HepG2 (cell line): ENCODE results near the gene SBNO2. TPM values are rescaled to one million over a fixed set of nuclear protein-coding genes. Genes with fewer than 3 reads are reported as not detected.

ENCODE experiments used
- CC2D1A ChIP-seq: sonication (generic); formaldehyde crosslinking; IDR thresholded peaks from 2 replicates; pipeline ENCODE4 v1.8.1; 2023; ENCODE audit warnings: mild to moderate bottlenecking, missing genetic modification reagents
- CHCHD3 ChIP-seq: sonication (generic); formaldehyde crosslinking; IDR thresholded peaks from 2 replicates; pipeline ENCODE4 v1.8.0; 2022; ENCODE audit warnings: mild to moderate bottlenecking, missing genetic modification reagents, moderate library complexity
- ELF1 ChIP-seq: sonication (generic); formaldehyde crosslinking; IDR thresholded peaks from 2 replicates; pipeline ENCODE4 v1.4.0; 2020; ENCODE audit warnings: missing genetic modification reagents
- ELF4 ChIP-seq: sonication (generic); formaldehyde crosslinking; IDR thresholded peaks from 2 replicates; pipeline ENCODE4 v1.5.0; 2020; ENCODE audit warnings: missing genetic modification reagents, mild to moderate bottlenecking, moderate library complexity, borderline replicate concordance
- FOXM1 ChIP-seq: sonication (generic); formaldehyde crosslinking; IDR thresholded peaks from 2 replicates; pipeline ENCODE4 v1.5.0; 2020; ENCODE audit warnings: missing genetic modification reagents
- KMT2B ChIP-seq: IDR thresholded peaks from 2 replicates; pipeline ENCODE4 v1.6.1; 2016; ENCODE audit warnings: missing genetic modification reagents, missing compliant biosample characterization
- MEIS2 ChIP-seq: sonication (generic); formaldehyde crosslinking; IDR thresholded peaks from 2 replicates; pipeline ENCODE4 v1.9.0; 2021; ENCODE audit warnings: mild to moderate bottlenecking, missing genetic modification reagents
- NR3C1 ChIP-seq: sonication (generic); formaldehyde crosslinking; IDR thresholded peaks from 2 replicates; pipeline ENCODE4 v1.4.0; 2020; ENCODE audit warnings: missing genetic modification reagents
- RFX5 ChIP-seq: IDR thresholded peaks from 2 replicates; pipeline ENCODE4 v1.6.1; 2011; ENCODE audit warnings: low read depth, low read length, improper control_type of control experiment
- ZBTB1 ChIP-seq: sonication (generic); formaldehyde crosslinking; IDR thresholded peaks from 2 replicates; pipeline ENCODE4 v1.4.0; 2020; ENCODE audit warnings: missing genetic modification reagents, borderline replicate concordance
- ZFY ChIP-seq: sonication (generic); formaldehyde crosslinking; IDR thresholded peaks from 2 replicates; pipeline ENCODE4 v1.4.0; 2020; ENCODE audit warnings: missing genetic modification reagents
- ZMYM2 ChIP-seq: sonication (generic); formaldehyde crosslinking; IDR thresholded peaks from 2 replicates; pipeline ENCODE4 v1.8.0; 2022; ENCODE audit warnings: mild to moderate bottlenecking, missing genetic modification reagents
- ZNF354B ChIP-seq: sonication (generic); formaldehyde crosslinking; IDR thresholded peaks from 2 replicates; pipeline ENCODE4 v1.8.0; 2022; ENCODE audit warnings: mild to moderate bottlenecking, missing genetic modification reagents
- ZNF552 ChIP-seq: sonication (generic); formaldehyde crosslinking; IDR thresholded peaks from 2 replicates; pipeline ENCODE4 v1.9.0; 2022; ENCODE audit warnings: missing genetic modification reagents, mild to moderate bottlenecking, borderline replicate concordance
- ZNF589 ChIP-seq: sonication (generic); formaldehyde crosslinking; conservative IDR thresholded peaks from 2 replicates; pipeline ENCODE4 v1.8.0; 2022; ENCODE audit warnings: mild to moderate bottlenecking, moderate library complexity, missing genetic modification reagents
- ZNF788 ChIP-seq: sonication (generic); formaldehyde crosslinking; IDR thresholded peaks from 2 replicates; pipeline ENCODE4 v1.5.0; 2020; ENCODE audit warnings: mild to moderate bottlenecking, missing genetic modification reagents, borderline replicate concordance
- polyA plus RNA-seq, 8 experiments: library from polyadenylated mRNA; depleted of rRNA in 3 of 8; stranded (reverse) in 7 of 8; unstranded in 1 of 8; fragments of >200 nt; fragmentation: Illumina TruSeq in 4 of 8; extraction: Trizol in 4 of 8; gene quantifications; 2 replicates each; pipeline versions ENCODE4 v1.2.1 to v1.2.3, GENCODE V29; 2011 to 2016; ENCODE audit warnings: low read depth in 4 of 8, missing spikeins in 1 of 8, mixed read lengths in 1 of 8; ENCODE audit not compliant: insufficient read depth in 1 of 8
- total RNA-seq, 5 experiments: library from RNA; depleted of rRNA; stranded (reverse); fragments of >200 nt; fragmentation: Illumina TruSeq; extraction: Trizol; gene quantifications; 2 replicates each; pipeline ENCODE4 v1.2.3, GENCODE V29; 2016; ENCODE audit warnings: low read depth in 1 of 5
- TF ChIP-seq, protein P1 (sequence below): sonication (generic); formaldehyde crosslinking; IDR thresholded peaks from 2 replicates; pipeline ENCODE4 v1.5.1; 2020; ENCODE audit warnings: mild to moderate bottlenecking, missing genetic modification reagents, borderline replicate concordance
- TF ChIP-seq, protein P2 (sequence below): sonication (generic); formaldehyde crosslinking; conservative IDR thresholded peaks from 2 replicates; pipeline ENCODE4 v1.8.0; 2022; ENCODE audit warnings: low read depth, missing genetic modification reagents
- TF ChIP-seq, protein P3 (sequence below): sonication (generic); formaldehyde crosslinking; IDR thresholded peaks from 2 replicates; pipeline ENCODE4 v1.8.1; 2023; ENCODE audit warnings: mild to moderate bottlenecking, inconsistent platforms, moderate library complexity, missing genetic modification reagents, borderline replicate concordance
- TF ChIP-seq, protein P4 (sequence below): sonication (generic); formaldehyde crosslinking; IDR thresholded peaks from 2 replicates; pipeline ENCODE4 v1.8.1; 2023; ENCODE audit warnings: missing genetic modification reagents, mild to moderate bottlenecking, borderline replicate concordance
- TF ChIP-seq, protein P5 (sequence below): IDR thresholded peaks from 2 replicates; pipeline ENCODE4 v1.6.1; 2016; ENCODE audit warnings: low read depth, control low read depth

The SBNO2 gene
- total and polyA plus RNA-seq, 2 of the 13 experiments (the other 11 are each of a cell fraction or from before 2014, with no cell fraction given): 8.6 to 10.4 TPM

DNA sequence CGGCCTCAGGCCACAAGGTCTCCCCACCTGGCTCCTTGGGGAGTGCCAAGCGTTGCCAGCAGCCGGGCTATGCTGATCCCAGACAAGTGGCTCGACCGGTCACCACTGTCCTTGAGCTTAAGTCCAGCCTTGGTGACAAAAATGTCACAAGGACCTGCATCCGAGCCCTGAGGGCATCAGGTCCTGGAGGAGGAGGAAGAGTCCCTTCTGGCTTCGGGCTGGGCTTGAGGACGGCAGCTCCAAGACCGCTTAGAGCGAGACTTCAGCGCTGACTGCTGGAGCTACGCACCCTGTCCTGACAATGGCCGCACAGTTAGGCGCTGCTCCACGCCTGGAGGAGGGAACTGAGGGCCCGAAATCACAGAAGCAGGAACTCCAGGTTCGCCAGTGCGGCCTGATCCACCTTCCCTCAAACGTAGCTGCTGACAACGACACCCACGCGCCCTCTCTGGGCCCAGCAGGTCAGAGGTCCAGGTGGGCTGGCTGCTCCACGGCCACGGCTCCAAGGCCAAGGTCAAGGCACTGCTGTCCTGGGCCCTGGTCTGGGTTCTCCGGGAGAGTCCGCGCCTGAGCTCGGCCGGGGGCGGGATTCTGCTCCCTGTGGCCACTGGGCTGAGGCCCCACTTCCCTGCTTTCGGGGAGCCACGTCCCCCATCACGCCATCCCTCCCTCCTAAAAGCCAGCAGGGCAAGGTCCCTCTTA, 7.0 kb downstream of the SBNO2 start (continued):
- TF ChIP-seq, protein P1, sequence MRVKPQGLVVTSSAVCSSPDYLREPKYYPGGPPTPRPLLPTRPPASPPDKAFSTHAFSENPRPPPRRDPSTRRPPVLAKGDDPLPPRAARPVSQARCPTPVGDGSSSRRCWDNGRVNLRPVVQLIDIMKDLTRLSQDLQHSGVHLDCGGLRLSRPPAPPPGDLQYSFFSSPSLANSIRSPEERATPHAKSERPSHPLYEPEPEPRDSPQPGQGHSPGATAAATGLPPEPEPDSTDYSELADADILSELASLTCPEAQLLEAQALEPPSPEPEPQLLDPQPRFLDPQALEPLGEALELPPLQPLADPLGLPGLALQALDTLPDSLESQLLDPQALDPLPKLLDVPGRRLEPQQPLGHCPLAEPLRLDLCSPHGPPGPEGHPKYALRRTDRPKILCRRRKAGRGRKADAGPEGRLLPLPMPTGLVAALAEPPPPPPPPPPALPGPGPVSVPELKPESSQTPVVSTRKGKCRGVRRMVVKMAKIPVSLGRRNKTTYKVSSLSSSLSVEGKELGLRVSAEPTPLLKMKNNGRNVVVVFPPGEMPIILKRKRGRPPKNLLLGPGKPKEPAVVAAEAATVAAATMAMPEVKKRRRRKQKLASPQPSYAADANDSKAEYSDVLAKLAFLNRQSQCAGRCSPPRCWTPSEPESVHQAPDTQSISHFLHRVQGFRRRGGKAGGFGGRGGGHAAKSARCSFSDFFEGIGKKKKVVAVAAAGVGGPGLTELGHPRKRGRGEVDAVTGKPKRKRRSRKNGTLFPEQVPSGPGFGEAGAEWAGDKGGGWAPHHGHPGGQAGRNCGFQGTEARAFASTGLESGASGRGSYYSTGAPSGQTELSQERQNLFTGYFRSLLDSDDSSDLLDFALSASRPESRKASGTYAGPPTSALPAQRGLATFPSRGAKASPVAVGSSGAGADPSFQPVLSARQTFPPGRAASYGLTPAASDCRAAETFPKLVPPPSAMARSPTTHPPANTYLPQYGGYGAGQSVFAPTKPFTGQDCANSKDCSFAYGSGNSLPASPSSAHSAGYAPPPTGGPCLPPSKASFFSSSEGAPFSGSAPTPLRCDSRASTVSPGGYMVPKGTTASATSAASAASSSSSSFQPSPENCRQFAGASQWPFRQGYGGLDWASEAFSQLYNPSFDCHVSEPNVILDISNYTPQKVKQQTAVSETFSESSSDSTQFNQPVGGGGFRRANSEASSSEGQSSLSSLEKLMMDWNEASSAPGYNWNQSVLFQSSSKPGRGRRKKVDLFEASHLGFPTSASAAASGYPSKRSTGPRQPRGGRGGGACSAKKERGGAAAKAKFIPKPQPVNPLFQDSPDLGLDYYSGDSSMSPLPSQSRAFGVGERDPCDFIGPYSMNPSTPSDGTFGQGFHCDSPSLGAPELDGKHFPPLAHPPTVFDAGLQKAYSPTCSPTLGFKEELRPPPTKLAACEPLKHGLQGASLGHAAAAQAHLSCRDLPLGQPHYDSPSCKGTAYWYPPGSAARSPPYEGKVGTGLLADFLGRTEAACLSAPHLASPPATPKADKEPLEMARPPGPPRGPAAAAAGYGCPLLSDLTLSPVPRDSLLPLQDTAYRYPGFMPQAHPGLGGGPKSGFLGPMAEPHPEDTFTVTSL (CRISPR knock-in tag): no peak
- TF ChIP-seq, protein P2, sequence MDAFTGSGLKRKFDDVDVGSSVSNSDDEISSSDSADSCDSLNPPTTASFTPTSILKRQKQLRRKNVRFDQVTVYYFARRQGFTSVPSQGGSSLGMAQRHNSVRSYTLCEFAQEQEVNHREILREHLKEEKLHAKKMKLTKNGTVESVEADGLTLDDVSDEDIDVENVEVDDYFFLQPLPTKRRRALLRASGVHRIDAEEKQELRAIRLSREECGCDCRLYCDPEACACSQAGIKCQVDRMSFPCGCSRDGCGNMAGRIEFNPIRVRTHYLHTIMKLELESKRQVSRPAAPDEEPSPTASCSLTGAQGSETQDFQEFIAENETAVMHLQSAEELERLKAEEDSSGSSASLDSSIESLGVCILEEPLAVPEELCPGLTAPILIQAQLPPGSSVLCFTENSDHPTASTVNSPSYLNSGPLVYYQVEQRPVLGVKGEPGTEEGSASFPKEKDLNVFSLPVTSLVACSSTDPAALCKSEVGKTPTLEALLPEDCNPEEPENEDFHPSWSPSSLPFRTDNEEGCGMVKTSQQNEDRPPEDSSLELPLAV (CRISPR knock-in tag): no peak
- TF ChIP-seq ELF4 (CRISPR knock-in tag) (no peak), MEIS2 (CRISPR knock-in tag) (no peak), ZMYM2 (CRISPR knock-in tag) (no peak), ZNF589 (CRISPR knock-in tag) (no peak), ZNF354B (CRISPR knock-in tag) (peak; percentile 85), RFX5 (no peak), FOXM1 (CRISPR knock-in tag) (no peak), KMT2B (CRISPR knock-in tag) (no peak), ZFY (no peak), ZNF788 (no peak), CHCHD3 (no peak), ELF1 (CRISPR knock-in tag) (no peak), CC2D1A (no peak), ZNF552 (CRISPR knock-in tag) (no peak), NR3C1 (CRISPR knock-in tag) (no peak), ZBTB1 (CRISPR knock-in tag) (no peak)
- TF ChIP-seq, protein P3, sequence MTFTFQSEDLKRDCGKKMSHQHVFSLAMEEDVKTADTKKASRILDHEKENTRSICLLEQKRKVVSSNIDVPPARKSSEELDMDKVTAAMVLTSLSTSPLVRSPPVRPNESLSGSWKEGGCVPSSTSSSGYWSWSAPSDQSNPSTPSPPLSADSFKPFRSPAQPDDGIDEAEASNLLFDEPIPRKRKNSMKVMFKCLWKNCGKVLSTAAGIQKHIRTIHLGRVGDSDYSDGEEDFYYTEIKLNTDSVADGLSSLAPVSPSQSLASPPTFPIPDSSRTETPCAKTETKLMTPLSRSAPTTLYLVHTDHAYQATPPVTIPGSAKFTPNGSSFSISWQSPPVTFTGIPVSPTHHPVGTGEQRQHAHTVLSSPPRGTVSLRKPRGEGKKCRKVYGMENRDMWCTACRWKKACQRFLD (CRISPR knock-in tag): no peak
- TF ChIP-seq, protein P4, sequence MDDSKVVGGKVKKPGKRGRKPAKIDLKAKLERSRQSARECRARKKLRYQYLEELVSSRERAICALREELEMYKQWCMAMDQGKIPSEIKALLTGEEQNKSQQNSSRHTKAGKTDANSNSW (CRISPR knock-in tag): no peak
- TF ChIP-seq, protein P5, sequence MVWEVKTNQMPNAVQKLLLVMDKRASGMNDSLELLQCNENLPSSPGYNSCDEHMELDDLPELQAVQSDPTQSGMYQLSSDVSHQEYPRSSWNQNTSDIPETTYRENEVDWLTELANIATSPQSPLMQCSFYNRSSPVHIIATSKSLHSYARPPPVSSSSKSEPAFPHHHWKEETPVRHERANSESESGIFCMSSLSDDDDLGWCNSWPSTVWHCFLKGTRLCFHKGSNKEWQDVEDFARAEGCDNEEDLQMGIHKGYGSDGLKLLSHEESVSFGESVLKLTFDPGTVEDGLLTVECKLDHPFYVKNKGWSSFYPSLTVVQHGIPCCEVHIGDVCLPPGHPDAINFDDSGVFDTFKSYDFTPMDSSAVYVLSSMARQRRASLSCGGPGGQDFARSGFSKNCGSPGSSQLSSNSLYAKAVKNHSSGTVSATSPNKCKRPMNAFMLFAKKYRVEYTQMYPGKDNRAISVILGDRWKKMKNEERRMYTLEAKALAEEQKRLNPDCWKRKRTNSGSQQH: no peak
